GM20000 (cell line): ENCODE results near the gene FLRT1.

ENCODE experiments used
- DNase-seq: peaks from one replicate; pipeline ENCODE4 v3.0.0; 2012; ENCODE audit warnings: low spot score
- CTCF ChIP-seq: IDR thresholded peaks from 2 replicates; pipeline ENCODE4 v1.5.1; 2012; ENCODE audit warnings: mild to moderate bottlenecking, control low read depth; ENCODE audit errors: extremely low read depth, missing control alignments

Gene FLRT1

GRCh38 chr11:64035081-64035524 lies 628 bp upstream of the FLRT1 start:
- no peak for TF ChIP-seq CTCF
- DNase-seq, result no peak

- DNase-seq, result peak; percentile 62
- TF ChIP-seq CTCF, result no peak
Measured at GRCh38 chr11:64036087-64037026, 626 bp downstream of the FLRT1 start.

DNA sequence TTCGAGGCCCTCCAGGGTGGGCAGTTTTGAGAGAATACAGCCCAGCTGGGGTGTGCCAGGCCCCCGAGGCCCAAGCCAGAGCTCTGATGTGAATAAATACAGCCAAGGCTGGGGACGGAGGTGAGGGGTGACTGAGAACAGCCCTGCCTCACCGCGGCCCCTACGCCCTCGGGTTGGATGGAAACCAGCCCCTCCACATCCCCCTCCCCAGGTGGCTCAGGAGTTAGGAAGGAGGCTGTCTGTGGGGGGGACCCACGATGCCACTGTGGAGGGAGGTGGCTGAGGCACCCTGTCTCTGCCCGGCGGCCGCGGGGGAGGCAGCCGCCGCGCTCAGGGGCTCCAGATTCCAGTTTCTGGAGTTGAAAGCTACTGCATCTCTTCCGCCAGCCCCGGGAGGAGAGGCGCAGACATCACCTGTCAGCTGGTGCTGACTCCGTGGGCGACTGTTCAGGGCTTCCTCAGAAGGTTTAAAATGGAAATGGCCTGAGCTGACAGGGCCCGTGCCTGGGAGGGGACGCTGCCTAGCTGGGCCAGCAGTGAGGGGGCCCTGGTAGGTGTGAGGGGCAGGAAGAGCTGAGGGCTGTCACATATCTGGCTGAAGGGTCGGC lies 1.4 kb downstream of the FLRT1 start:
- DNase-seq, result no peak
- TF ChIP-seq CTCF, result no peak

- DNase-seq, result no peak
- TF ChIP-seq CTCF, result no peak
Measured at GRCh38 chr11:64038500-64038899, 2.8 kb downstream of the FLRT1 start.

DNA sequence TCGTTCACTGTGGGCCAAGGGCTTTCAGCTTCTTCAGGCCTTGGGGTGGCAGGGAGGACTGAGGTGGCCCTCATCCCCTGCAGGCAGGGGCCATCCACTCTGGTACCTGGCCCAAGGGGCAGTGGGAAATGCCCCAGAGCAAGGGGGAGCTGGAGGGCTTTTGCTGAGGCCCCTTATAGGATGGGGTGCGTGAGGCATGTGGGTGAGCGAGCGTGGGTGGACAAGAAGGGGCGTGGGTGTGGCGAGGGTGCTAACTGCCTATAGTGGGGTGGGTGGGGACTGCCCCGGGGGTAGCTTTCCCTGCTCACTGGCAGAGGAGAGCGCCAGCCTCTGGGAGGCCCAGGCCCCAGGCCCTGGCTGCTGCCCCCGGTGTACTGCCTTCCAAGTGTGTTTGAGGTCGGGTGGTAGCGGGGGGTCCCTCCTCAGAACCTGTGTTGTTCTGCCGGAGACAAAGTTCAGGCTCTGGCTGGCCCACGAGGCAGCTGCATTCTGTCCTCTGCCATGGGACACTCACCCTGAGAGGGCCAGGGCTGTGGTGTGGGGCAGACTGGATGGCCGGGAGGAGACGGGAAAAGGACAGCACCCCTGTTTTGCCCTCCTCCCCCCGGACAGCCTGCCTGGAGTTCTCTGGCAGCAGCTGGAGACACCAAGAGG lies 3.4 kb downstream of the FLRT1 start:
- DNase-seq, result no peak
- TF ChIP-seq CTCF, result no peak

DNA sequence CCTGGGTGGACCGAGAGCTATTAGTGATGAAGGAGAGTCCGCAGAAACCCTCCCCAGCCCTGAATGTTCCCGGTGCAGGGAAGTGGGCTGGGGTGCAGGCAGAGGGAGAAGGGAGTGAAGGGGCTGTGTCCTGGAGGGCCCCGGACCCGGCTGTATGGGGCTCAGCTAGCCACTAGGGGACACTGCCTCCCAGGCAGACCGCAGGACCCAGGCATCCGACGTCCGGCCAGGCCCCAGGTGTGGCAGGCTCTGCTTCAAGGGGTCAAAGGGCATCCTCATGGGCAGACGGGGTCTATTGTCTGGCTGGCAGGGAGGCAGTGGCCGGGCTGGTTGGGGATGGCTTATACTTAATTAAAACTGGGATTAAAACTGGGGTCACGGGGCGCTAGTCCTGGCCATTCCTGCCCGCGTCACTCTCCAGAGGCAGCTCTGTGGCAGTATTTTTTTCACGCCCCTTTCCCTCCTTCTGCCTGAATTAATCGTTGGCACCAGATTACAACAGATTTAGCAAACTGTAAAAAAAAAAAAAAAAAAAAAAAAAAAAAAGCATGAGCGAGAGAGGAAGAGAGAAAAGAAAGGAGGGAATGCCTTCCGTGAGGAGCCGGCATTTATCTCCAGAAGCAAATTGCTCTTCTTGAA lies 5.1 kb downstream of the FLRT1 start:
- TF ChIP-seq CTCF, result no peak
- no peak for DNase-seq
